GM23248 (cell line): Measurements from ENCODE around the gene GSTT4.

Source experiments
- EZH2 ChIP-seq: fragments of 200-600 bp; sonication (generic); IDR thresholded peaks from 2 replicates; pipeline ENCODE4 v1.6.1; 2018; ENCODE audit warnings: antibody characterized with exemption, mild to moderate bottlenecking; ENCODE audit not compliant: insufficient read depth, poor library complexity, severe bottlenecking
- EZH2phosphoT487 ChIP-seq: fragments of 200-600 bp; sonication (generic); IDR thresholded peaks from 2 replicates; pipeline ENCODE4 v1.6.1; 2018; ENCODE audit warnings: antibody characterized with exemption, moderate library complexity, mild to moderate bottlenecking, low read depth; ENCODE audit not compliant: insufficient read depth

DNA sequence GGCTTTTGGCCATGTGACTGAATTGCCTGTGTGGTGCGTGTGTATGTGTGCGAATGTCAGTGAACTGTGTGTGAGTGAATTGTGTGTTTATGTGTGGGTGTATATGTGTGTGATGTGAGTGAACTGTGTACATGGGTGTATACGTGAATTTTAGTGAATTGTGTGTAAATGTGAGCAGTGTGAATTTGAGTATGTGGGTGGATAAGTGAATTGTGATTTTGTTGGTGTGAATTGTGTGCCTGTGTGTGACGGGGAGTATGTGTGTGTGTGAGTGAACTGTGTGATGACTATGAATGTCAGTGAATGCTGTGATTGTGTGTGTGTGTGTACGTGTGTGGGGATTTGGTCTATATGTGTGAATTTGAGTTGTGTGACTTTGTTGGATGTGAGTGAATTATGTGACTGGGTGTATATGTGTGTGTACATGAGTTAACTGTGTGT, 35.0 kb downstream of the GSTT4 start:
- TF ChIP-seq EZH2 = no peak
- TF ChIP-seq EZH2phosphoT487 = no peak
